HepG2 (cell line): ENCODE measurements around the gene CORO7. TPM values are rescaled to one million over a fixed set of nuclear protein-coding genes. Genes with fewer than 3 reads are reported as not detected.

Experiments used
- BORCS8-MEF2B ChIP-seq: sonication (generic); formaldehyde crosslinking; IDR thresholded peaks from 2 replicates; pipeline ENCODE4 v1.8.0; 2022; ENCODE audit warnings: mild to moderate bottlenecking, missing genetic modification reagents
- BRCA1 ChIP-seq: sonication (generic); formaldehyde crosslinking; IDR thresholded peaks from 2 replicates; pipeline ENCODE4 v1.4.0; 2020; ENCODE audit warnings: missing genetic modification reagents
- BRD4 ChIP-seq: sonication (generic); formaldehyde crosslinking; IDR thresholded peaks from 2 replicates; pipeline ENCODE4 v1.4.0; 2020; ENCODE audit warnings: missing genetic modification reagents
- HES4 ChIP-seq: sonication (generic); formaldehyde crosslinking; IDR thresholded peaks from 2 replicates; pipeline ENCODE4 v1.9.0; 2021; ENCODE audit warnings: mild to moderate bottlenecking, missing genetic modification reagents, borderline replicate concordance
- HNRNPH1 ChIP-seq: fragments of 200-400 bp; formaldehyde crosslinking; optimal IDR thresholded peaks from 2 replicates; pipeline ENCODE3; 2017; ENCODE audit warnings: mild to moderate bottlenecking, low read depth, low read length
- NR2F1 ChIP-seq, 2 experiments: fragments of 450-650 bp in 1 of 2; formaldehyde crosslinking in 1 of 2; IDR thresholded peaks; 2 replicates each; pipeline versions ENCODE4 v1.5.0 to v1.6.1; 2016 to 2020; ENCODE audit warnings: mild to moderate bottlenecking in 1 of 2, missing compliant biosample characterization in 1 of 2, missing genetic modification reagents in 1 of 2, moderate library complexity in 1 of 2
- ZEB1 ChIP-seq: IDR thresholded peaks from 2 replicates; pipeline ENCODE4 v1.6.1; 2012; ENCODE audit warnings: mild to moderate bottlenecking, low read depth, inconsistent platforms; ENCODE audit not compliant: insufficient replicate concordance
- ZNF235 ChIP-seq: sonication (generic); formaldehyde crosslinking; IDR thresholded peaks from 2 replicates; pipeline ENCODE4 v1.8.1; 2023; ENCODE audit warnings: mild to moderate bottlenecking, missing genetic modification reagents, borderline replicate concordance
- ZNF263 ChIP-seq: sonication (generic); formaldehyde crosslinking; IDR thresholded peaks from 2 replicates; pipeline ENCODE4 v1.4.0; 2020; ENCODE audit warnings: missing genetic modification reagents
- ZNF564 ChIP-seq: sonication (generic); formaldehyde crosslinking; IDR thresholded peaks from 2 replicates; pipeline ENCODE4 v1.8.1; 2023; ENCODE audit warnings: mild to moderate bottlenecking, missing genetic modification reagents
- ZNF841 ChIP-seq: sonication (generic); formaldehyde crosslinking; IDR thresholded peaks from 2 replicates; pipeline ENCODE4 v1.8.1; 2023; ENCODE audit warnings: missing genetic modification reagents, borderline replicate concordance
- polyA plus RNA-seq, 8 experiments: library from polyadenylated mRNA; depleted of rRNA in 3 of 8; stranded (reverse) in 7 of 8; unstranded in 1 of 8; fragments of >200 nt; fragmentation: Illumina TruSeq in 4 of 8; extraction: Trizol in 4 of 8; gene quantifications; 2 replicates each; pipeline versions ENCODE4 v1.2.1 to v1.2.3, GENCODE V29; 2011 to 2016; ENCODE audit warnings: low read depth in 4 of 8, missing spikeins in 1 of 8, mixed read lengths in 1 of 8; ENCODE audit not compliant: insufficient read depth in 1 of 8
- total RNA-seq, 5 experiments: library from RNA; depleted of rRNA; stranded (reverse); fragments of >200 nt; fragmentation: Illumina TruSeq; extraction: Trizol; gene quantifications; 2 replicates each; pipeline ENCODE4 v1.2.3, GENCODE V29; 2016; ENCODE audit warnings: low read depth in 1 of 5
- TF ChIP-seq, protein P1 (sequence below): sonication (generic); formaldehyde crosslinking; IDR thresholded peaks from 2 replicates; pipeline ENCODE4 v1.5.0; 2020; ENCODE audit warnings: mild to moderate bottlenecking, missing genetic modification reagents
- TF ChIP-seq, protein P2 (sequence below): sonication (generic); formaldehyde crosslinking; IDR thresholded peaks from 2 replicates; pipeline ENCODE4 v1.4.0; 2020; ENCODE audit warnings: missing genetic modification reagents
- TF ChIP-seq, protein P3 (sequence below): sonication (generic); formaldehyde crosslinking; IDR thresholded peaks from 2 replicates; pipeline ENCODE4 v1.4.0; 2020; ENCODE audit warnings: missing genetic modification reagents
- TF ChIP-seq, protein P4 (sequence below): sonication (generic); formaldehyde crosslinking; IDR thresholded peaks from 2 replicates; pipeline ENCODE4 v1.8.1; 2023; ENCODE audit warnings: mild to moderate bottlenecking, inconsistent platforms, moderate library complexity, missing genetic modification reagents, borderline replicate concordance
- TF ChIP-seq, protein P5 (sequence below): sonication (generic); formaldehyde crosslinking; IDR thresholded peaks from 2 replicates; pipeline ENCODE4 v1.4.0; 2020; ENCODE audit warnings: mild to moderate bottlenecking, missing genetic modification reagents

CORO7 gene
- total and polyA plus RNA-seq, 2 of the 13 experiments (the other 11 are each of a cell fraction or from before 2014, with no cell fraction given) = 9.9 to 14.3 TPM

DNA sequence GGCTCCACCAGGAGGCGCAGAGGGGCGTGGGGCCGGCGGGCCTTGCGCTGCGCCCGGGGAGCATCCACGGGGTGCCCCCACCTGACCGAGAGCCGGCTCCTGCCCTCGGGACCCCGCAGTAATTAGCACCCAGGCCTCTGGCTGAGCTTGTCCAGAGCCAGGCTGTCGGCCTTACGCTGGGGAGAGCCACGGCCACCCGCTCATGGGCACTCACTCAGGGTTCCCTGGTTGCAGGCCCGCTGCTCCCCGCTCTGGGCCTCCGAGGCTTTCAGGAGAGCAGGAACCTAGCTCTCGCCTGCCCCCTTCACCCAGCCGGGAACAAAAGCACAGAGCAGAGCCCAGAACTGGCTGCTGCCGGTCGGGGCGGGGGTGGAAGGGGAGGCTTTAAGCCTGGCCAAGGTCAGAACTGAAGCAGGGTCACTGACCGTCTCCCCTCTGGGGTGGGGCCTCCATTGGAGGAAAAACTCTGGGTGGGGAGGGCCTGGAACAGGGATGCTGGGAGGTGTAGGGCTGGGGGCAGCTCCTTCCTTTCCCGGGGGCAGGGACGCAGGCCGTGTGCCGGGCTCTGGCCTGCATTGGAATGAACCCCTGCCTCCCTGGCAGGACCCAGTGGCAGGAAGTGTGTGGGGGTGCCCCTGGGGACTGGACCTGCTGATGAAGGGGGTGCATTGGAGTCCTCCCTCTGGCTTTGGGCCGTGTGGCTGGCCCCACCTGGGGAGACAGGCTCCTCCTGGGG lies 88.2 kb downstream of the CORO7 start (continued):
- TF ChIP-seq, protein P1, sequence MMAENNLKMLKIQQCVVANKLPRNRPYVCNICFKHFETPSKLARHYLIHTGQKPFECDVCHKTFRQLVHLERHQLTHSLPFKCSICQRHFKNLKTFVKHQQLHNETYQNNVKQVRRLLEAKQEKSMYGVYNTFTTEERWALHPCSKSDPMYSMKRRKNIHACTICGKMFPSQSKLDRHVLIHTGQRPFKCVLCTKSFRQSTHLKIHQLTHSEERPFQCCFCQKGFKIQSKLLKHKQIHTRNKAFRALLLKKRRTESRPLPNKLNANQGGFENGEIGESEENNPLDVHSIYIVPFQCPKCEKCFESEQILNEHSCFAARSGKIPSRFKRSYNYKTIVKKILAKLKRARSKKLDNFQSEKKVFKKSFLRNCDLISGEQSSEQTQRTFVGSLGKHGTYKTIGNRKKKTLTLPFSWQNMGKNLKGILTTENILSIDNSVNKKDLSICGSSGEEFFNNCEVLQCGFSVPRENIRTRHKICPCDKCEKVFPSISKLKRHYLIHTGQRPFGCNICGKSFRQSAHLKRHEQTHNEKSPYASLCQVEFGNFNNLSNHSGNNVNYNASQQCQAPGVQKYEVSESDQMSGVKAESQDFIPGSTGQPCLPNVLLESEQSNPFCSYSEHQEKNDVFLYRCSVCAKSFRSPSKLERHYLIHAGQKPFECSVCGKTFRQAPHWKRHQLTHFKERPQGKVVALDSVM (CRISPR knock-in tag) = peak; percentile 64
- TF ChIP-seq, protein P2, sequence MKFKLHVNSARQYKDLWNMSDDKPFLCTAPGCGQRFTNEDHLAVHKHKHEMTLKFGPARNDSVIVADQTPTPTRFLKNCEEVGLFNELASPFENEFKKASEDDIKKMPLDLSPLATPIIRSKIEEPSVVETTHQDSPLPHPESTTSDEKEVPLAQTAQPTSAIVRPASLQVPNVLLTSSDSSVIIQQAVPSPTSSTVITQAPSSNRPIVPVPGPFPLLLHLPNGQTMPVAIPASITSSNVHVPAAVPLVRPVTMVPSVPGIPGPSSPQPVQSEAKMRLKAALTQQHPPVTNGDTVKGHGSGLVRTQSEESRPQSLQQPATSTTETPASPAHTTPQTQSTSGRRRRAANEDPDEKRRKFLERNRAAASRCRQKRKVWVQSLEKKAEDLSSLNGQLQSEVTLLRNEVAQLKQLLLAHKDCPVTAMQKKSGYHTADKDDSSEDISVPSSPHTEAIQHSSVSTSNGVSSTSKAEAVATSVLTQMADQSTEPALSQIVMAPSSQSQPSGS (CRISPR knock-in tag) = 0 out of 2 replicates have a peak, but pooled peaks have one; percentile 24
- no peak for TF ChIP-seq BRCA1 (CRISPR knock-in tag)
- TF ChIP-seq ZNF841 = no peak
- no peak for TF ChIP-seq HNRNPH1
- TF ChIP-seq, protein P3, sequence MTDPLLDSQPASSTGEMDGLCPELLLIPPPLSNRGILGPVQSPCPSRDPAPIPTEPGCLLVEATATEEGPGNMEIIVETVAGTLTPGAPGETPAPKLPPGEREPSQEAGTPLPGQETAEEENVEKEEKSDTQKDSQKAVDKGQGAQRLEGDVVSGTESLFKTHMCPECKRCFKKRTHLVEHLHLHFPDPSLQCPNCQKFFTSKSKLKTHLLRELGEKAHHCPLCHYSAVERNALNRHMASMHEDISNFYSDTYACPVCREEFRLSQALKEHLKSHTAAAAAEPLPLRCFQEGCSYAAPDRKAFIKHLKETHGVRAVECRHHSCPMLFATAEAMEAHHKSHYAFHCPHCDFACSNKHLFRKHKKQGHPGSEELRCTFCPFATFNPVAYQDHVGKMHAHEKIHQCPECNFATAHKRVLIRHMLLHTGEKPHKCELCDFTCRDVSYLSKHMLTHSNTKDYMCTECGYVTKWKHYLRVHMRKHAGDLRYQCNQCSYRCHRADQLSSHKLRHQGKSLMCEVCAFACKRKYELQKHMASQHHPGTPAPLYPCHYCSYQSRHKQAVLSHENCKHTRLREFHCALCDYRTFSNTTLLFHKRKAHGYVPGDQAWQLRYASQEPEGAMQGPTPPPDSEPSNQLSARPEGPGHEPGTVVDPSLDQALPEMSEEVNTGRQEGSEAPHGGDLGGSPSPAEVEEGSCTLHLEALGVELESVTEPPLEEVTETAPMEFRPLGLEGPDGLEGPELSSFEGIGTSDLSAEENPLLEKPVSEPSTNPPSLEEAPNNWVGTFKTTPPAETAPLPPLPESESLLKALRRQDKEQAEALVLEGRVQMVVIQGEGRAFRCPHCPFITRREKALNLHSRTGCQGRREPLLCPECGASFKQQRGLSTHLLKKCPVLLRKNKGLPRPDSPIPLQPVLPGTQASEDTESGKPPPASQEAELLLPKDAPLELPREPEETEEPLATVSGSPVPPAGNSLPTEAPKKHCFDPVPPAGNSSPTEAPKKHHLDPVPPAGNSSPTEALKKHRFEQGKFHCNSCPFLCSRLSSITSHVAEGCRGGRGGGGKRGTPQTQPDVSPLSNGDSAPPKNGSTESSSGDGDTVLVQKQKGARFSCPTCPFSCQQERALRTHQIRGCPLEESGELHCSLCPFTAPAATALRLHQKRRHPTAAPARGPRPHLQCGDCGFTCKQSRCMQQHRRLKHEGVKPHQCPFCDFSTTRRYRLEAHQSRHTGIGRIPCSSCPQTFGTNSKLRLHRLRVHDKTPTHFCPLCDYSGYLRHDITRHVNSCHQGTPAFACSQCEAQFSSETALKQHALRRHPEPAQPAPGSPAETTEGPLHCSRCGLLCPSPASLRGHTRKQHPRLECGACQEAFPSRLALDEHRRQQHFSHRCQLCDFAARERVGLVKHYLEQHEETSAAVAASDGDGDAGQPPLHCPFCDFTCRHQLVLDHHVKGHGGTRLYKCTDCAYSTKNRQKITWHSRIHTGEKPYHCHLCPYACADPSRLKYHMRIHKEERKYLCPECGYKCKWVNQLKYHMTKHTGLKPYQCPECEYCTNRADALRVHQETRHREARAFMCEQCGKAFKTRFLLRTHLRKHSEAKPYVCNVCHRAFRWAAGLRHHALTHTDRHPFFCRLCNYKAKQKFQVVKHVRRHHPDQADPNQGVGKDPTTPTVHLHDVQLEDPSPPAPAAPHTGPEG (CRISPR knock-in tag) = peak; percentile 29; the same call in 1 of the 2 replicates
- peak; percentile 71; the same call in 1 of the 2 replicates for TF ChIP-seq ZNF564 (CRISPR knock-in tag)
- TF ChIP-seq NR2F1 (CRISPR knock-in tag; IDR thresholded peaks at IDR 0.05) = peak in 1 of 2 experiments; percentile 56; a peak in 1 of 4 replicates
- TF ChIP-seq BORCS8-MEF2B (CRISPR knock-in tag) = peak; percentile 91
- TF ChIP-seq ZNF263 (CRISPR knock-in tag) = peak; percentile 59; the same call in 1 of the 2 replicates
- TF ChIP-seq ZNF235 = 0 out of 2 replicates have a peak, but pooled peaks have one; percentile 23
- TF ChIP-seq, protein P4, sequence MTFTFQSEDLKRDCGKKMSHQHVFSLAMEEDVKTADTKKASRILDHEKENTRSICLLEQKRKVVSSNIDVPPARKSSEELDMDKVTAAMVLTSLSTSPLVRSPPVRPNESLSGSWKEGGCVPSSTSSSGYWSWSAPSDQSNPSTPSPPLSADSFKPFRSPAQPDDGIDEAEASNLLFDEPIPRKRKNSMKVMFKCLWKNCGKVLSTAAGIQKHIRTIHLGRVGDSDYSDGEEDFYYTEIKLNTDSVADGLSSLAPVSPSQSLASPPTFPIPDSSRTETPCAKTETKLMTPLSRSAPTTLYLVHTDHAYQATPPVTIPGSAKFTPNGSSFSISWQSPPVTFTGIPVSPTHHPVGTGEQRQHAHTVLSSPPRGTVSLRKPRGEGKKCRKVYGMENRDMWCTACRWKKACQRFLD (CRISPR knock-in tag) = 0 out of 2 replicates have a peak, but pooled peaks have one; percentile 47
- TF ChIP-seq ZEB1 = peak; percentile 36
- TF ChIP-seq, protein P5, sequence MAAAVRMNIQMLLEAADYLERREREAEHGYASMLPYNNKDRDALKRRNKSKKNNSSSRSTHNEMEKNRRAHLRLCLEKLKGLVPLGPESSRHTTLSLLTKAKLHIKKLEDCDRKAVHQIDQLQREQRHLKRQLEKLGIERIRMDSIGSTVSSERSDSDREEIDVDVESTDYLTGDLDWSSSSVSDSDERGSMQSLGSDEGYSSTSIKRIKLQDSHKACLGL (CRISPR knock-in tag) = peak; percentile 67
- TF ChIP-seq BRD4 (CRISPR knock-in tag) = peak; percentile 76
- peak; percentile 54; the same call in 1 of the 2 replicates for TF ChIP-seq HES4 (CRISPR knock-in tag)
